Esophagus squamous epithelium (tissue), 5 donors: ENCODE data around the gene CMTM6. TPM values are rescaled to one million over a fixed set of nuclear protein-coding genes. Genes with fewer than 3 reads are reported as not detected.

Experiments used
- DNase-seq: peaks from one replicate; lab custom pipeline; 2025; lab: John Stamatoyannopoulos, UW
- H3K27ac ChIP-seq, 4 donors: fragments of 200-600 bp; sonication (generic); one replicate each; pipeline ENCODE4 v1.5.1; 2016 to 2019; ENCODE audit warnings: mild to moderate bottlenecking in 1 of 4
- H3K27me3 ChIP-seq, 4 donors: fragments of 200-600 bp; sonication (generic); 1 replicate in 3 of 4; 2 replicates in 1 of 4; pipeline versions ENCODE4 v1.5.1 to v1.6.0; 2017 to 2021; ENCODE audit warnings: antibody characterized with exemption in 1 of 4
- H3K36me3 ChIP-seq, 3 donors: fragments of 200-600 bp; sonication (generic); one replicate each; pipeline ENCODE4 v1.5.1; 2016 to 2019
- H3K4me1 ChIP-seq, 3 donors: fragments of 200-600 bp; sonication (generic); one replicate each; pipeline ENCODE4 v1.5.1; 2017 to 2019
- H3K4me3 ChIP-seq, 4 donors: fragments of 200-600 bp; sonication (generic); 1 replicate in 3 of 4; 2 replicates in 1 of 4; pipeline ENCODE4 v1.5.1; 2016 to 2019; ENCODE audit warnings: mild to moderate bottlenecking in 2 of 4, moderate library complexity in 1 of 4
- H3K9me3 ChIP-seq, 3 donors: fragments of 200-600 bp; sonication (generic); one replicate each; pipeline ENCODE4 v1.5.1; 2016 to 2019
- CTCF ChIP-seq, 6 experiments: fragments of 450-650 bp in 4 of 6; fragments of 200-600 bp in 2 of 6; sonication (generic) in 2 of 6; IDR thresholded peaks; one replicate each; pipeline ENCODE4 v1.5.1; 2016 to 2019; ENCODE audit warnings: antibody characterized with exemption in 6 of 6, mild to moderate bottlenecking in 4 of 6, moderate library complexity in 4 of 6
- POLR2A ChIP-seq, 4 donors: fragments of 450-650 bp; IDR thresholded peaks; one replicate each; pipeline ENCODE4 v1.6.1; 2017; ENCODE audit warnings: antibody characterized with exemption in 4 of 4, mild to moderate bottlenecking in 4 of 4, moderate library complexity in 3 of 4
- WGBS, 2 donors: methylation state at CpG; one replicate each; pipeline ENCODE4 v1.1.5; 2018; 5-methylcytosine and 5-hydroxymethylcytosine counted together
- intact Hi-C: fragments of 100-400 bp; cut with DNase I; formaldehyde crosslinking; loops from one replicate; pipeline ENCODE4 v1.15.0; 2022
- small RNA-seq, 4 donors: library from RNA; depleted of rRNA; stranded (forward); fragments of <200 nt; gene quantifications; one replicate each; pipeline ENCODE3, GENCODE V24; 2016
- total RNA-seq, 4 donors: library from RNA; depleted of rRNA; stranded (reverse); fragments of >200 nt; gene quantifications; one replicate each; pipeline ENCODE4 v1.1.0, GENCODE V29; 2016
- donor health status: DM: yes; HTN: yes; CAD: no.

Gene CMTM6
- total RNA-seq, 4 donors from 2014 or later: 36.6 to 70.9 (median 63.9) TPM

- Histone ChIP-seq H3K4me1 (peaks cover 0 to 8% (median 0%) of the 10 kb centered on the region in 3 donors), H3K27ac (no peak overlapping the region), H3K4me3 (no peak overlapping the region), H3K9me3 (no peaks in the 10 kb centered on the region), H3K27me3 (peaks cover 0 to 100% (median 0%) of the 10 kb centered on the region in 4 donors), H3K36me3 (no peaks in the 10 kb centered on the region)
- no peak for TF ChIP-seq CTCF (IDR thresholded peaks at IDR 0.05)
- intact Hi-C loops: no loop called here
- 94% methylated on average over 4 of the region's 4 CpGs for WGBS, 2 donors
- DNase-seq: no peak
These were observed 68.4 kb downstream of the CMTM6 start for GRCh38 chr3:32434206-32434605.

GRCh38 chr3:32432711-32433530 is 69.7 kb downstream of the CMTM6 start:
- TF ChIP-seq CTCF (IDR thresholded peaks at IDR 0.05) (no peak), POLR2A (IDR thresholded peaks at IDR 0.05) (peak in 1 of 4 donors; percentile 18)
- no peaks in the 10 kb centered on the region for H3K9me3 ChIP-seq
- H3K27me3 ChIP-seq: peaks cover 0 to 100% (median 2%) of the 10 kb centered on the region in 4 donors
- 73 to 84% methylated on average over 12 of the region's 12 CpGs for WGBS, 2 donors
- H3K4me1 ChIP-seq: peaks cover 0 to 17% (median 4%) of the 10 kb centered on the region in 3 donors
- intact Hi-C loops: no loop called here
- no peak overlapping the region for H3K4me3 ChIP-seq
- peak overlapping the region in 3 of 4 donors; percentile 0 to 69 (median 62) for H3K27ac ChIP-seq
- DNase-seq: no peak
- no peaks in the 10 kb centered on the region for H3K36me3 ChIP-seq

- peaks cover 0 to 19% (median 4%) of the 10 kb centered on the region in 3 donors for H3K4me1 ChIP-seq
- no peak for TF ChIP-seq POLR2A (IDR thresholded peaks at IDR 0.05)
- no peak for TF ChIP-seq CTCF (IDR thresholded peaks at IDR 0.05)
- peak overlapping the region in 2 of 4 donors; percentile 62 to 69 for H3K27ac ChIP-seq
- no peaks in the 10 kb centered on the region for H3K36me3 ChIP-seq
- DNase-seq: no peak
- intact Hi-C loops: no loop called here
- H3K9me3 ChIP-seq: no peaks in the 10 kb centered on the region
- 92 to 97% methylated on average over 5 to 6 of the region's 6 CpGs for WGBS, 2 donors
- H3K27me3 ChIP-seq: peaks cover 0 to 100% (median 2%) of the 10 kb centered on the region in 4 donors
- H3K4me3 ChIP-seq: no peak overlapping the region
These were observed 70.5 kb downstream of the CMTM6 start for GRCh38 chr3:32432045-32432710.

- Histone ChIP-seq H3K9me3 (no peaks in the 10 kb centered on the region), H3K27me3 (peaks cover 0 to 100% (median 2%) of the 10 kb centered on the region in 4 donors), H3K4me3 (no peak overlapping the region), H3K27ac (no peak overlapping the region), H3K4me1 (peaks cover 0 to 19% (median 4%) of the 10 kb centered on the region in 3 donors), H3K36me3 (no peaks in the 10 kb centered on the region)
- no peak for TF ChIP-seq CTCF (IDR thresholded peaks at IDR 0.05)
- no peak for TF ChIP-seq POLR2A (IDR thresholded peaks at IDR 0.05)
- WGBS, 2 donors: 82 to 90% methylated on average over 1 to 3 of the region's 3 CpGs
- DNase-seq: no peak
- intact Hi-C loops: no loop called here
These were observed 71.2 kb downstream of the CMTM6 start for GRCh38 chr3:32431481-32431880.

Small RNA genes lying within 50 kb of the gene (small RNA-seq; reads per million reads assigned to genes)
- gene MIR548AY: 0 reads per million in 4 donors

Other genes with a start within 250 kb of the CMTM6 start
- gene CMTM7, start 111.0 kb downstream of the CMTM6 start, total RNA-seq: 1 to 10 TPM in 2 of 4 donors, under 1 TPM in 1, not detected in 1; 0.35 to 6.7 (median 3.0) TPM
- 10 to 100 TPM; 12.8 to 29.9 (median 24.8) TPM for gene DYNC1LI1, start 68.0 kb upstream of the CMTM6 start, total RNA-seq
- 10 to 100 TPM; 12.7 to 24.2 (median 19.7) TPM for gene CNOT10, start 182.3 kb upstream of the CMTM6 start, total RNA-seq